ENCODE results near the gene LENEP.

GRCh38 chr1:154969860-154970452 is 23.4 kb upstream of the LENEP start:
- TF ChIP-seq CTCF (IDR thresholded peaks at IDR 0.05) (no peak), POLR2A (IDR thresholded peaks at IDR 0.05) (no peak), POLR2AphosphoS5 (IDR thresholded peaks at IDR 0.05; ENCODE audit: insufficient read depth in 1 of 2, low read depth in 1 of 2) (no peak)

Measured in vagina (tissue), 2 donors.